HFF-Myc (cell line): ENCODE measurements around the gene MRPL52.
A peak's percentile ranks its signal among the peaks of the same experiment; 100 is the strongest.

ENCODE experiments used
- DNase-seq: peaks from one replicate; pipeline ENCODE4 v3.0.0-alpha.2; 2011; ENCODE audit warnings: low read depth; ENCODE audit errors: extremely low read depth
- H3K4me3 ChIP-seq: replicated peaks from 2 replicates; pipeline ENCODE4 v1.5.1; 2011; ENCODE audit warnings: low read depth, mild to moderate bottlenecking, control low read depth, low read length
- CTCF ChIP-seq: IDR thresholded peaks from 2 replicates; pipeline ENCODE4 v1.5.1; 2012; ENCODE audit warnings: mild to moderate bottlenecking, low read depth, low read length, control low read depth; ENCODE audit errors: missing control alignments

Gene MRPL52

GRCh38 chr14:22861651-22862050 lies 32.0 kb downstream of the MRPL52 start:
- TF ChIP-seq CTCF, result no peak

GRCh38 chr14:22864979-22865378 lies 35.3 kb downstream of the MRPL52 start:
- no peak overlapping the region for H3K4me3 ChIP-seq
- DNase-seq, result no peak
- no peak for TF ChIP-seq CTCF

More at GRCh38 chr14:22861651-22862050, 32.0 kb downstream of the MRPL52 start:
- DNase-seq, result no peak
- no peak overlapping the region for H3K4me3 ChIP-seq

- H3K4me3 ChIP-seq, result no peak overlapping the region
- peak; percentile 40 for TF ChIP-seq CTCF
- no peak for DNase-seq
Measured at GRCh38 chr14:22865424-22866405, 36.0 kb downstream of the MRPL52 start.

GRCh38 chr14:22866874-22867273 lies 37.2 kb downstream of the MRPL52 start:
- TF ChIP-seq CTCF, result no peak
- H3K4me3 ChIP-seq, result no peak overlapping the region
- no peak for DNase-seq

GRCh38 chr14:22870811-22871223 lies 41.1 kb downstream of the MRPL52 start:
- no peak for TF ChIP-seq CTCF
- no peak for DNase-seq

GRCh38 chr14:22871224-22872032 lies 41.7 kb downstream of the MRPL52 start, which contains the start of gene LRP10:
TSS of gene LRP10 (plus strand) at chr14:22871740. CDS start at chr14:22872304, 564 bp downstream.
- TF ChIP-seq CTCF, result no peak
- DNase-seq, result no peak
- peak within 1 kb of the TSS; percentile 71 for H3K4me3 ChIP-seq

More at GRCh38 chr14:22870811-22871223, 41.1 kb downstream of the MRPL52 start:
- peak overlapping the region; percentile 71 for H3K4me3 ChIP-seq
